Tibial artery (tissue), 4 donors: Measurements from ENCODE around the gene ZMAT2.

Experiments used
- DNase-seq, 2 donors: peaks; one replicate each; pipeline ENCODE4 v3.0.0-alpha.2; 2019
- H3K27ac ChIP-seq, 2 donors: fragments of 200-600 bp; sonication (generic) in 1 of 2; 1 replicate in 1 of 2; 2 replicates in 1 of 2; pipeline ENCODE4 v1.5.1; 2018 to 2019; ENCODE audit warnings: mild to moderate bottlenecking in 1 of 2
- H3K27me3 ChIP-seq, 2 donors: fragments of 200-600 bp; sonication (generic) in 1 of 2; one replicate each; pipeline versions ENCODE4 v1.5.1 to v1.6.0; 2016 to 2019
- H3K36me3 ChIP-seq, 3 donors: fragments of 200-600 bp; sonication (generic) in 2 of 3; one replicate each; pipeline ENCODE4 v1.5.1; 2016 to 2019; ENCODE audit warnings: mild to moderate bottlenecking in 2 of 3
- H3K4me1 ChIP-seq, 4 donors: fragments of 200-600 bp; sonication (generic) in 2 of 4; 1 replicate in 3 of 4; 2 replicates in 1 of 4; pipeline ENCODE4 v1.5.1; 2016 to 2019
- H3K4me3 ChIP-seq, 2 donors: fragments of 200-600 bp; sonication (generic) in 1 of 2; 1 replicate in 1 of 2; 2 replicates in 1 of 2; pipeline ENCODE4 v1.5.1; 2018 to 2019; ENCODE audit warnings: mild to moderate bottlenecking in 2 of 2
- H3K9me3 ChIP-seq, 3 donors: fragments of 200-600 bp; sonication (generic) in 1 of 3; one replicate each; pipeline ENCODE4 v1.5.1; 2016 to 2019
- CTCF ChIP-seq, 2 experiments: fragments of 200-600 bp in 1 of 2; fragments of 450-650 bp in 1 of 2; IDR thresholded peaks; one replicate each; pipeline ENCODE4 v1.5.1; 2017 to 2019; ENCODE audit warnings: antibody characterized with exemption in 2 of 2, mild to moderate bottlenecking in 1 of 2, moderate library complexity in 1 of 2
- intact Hi-C: fragments of 100-400 bp; cut with DNase I; formaldehyde crosslinking; loops from one replicate; pipeline ENCODE4 v1.15.0; 2023; ENCODE audit warnings: low total_unique reads

Gene ZMAT2

DNA sequence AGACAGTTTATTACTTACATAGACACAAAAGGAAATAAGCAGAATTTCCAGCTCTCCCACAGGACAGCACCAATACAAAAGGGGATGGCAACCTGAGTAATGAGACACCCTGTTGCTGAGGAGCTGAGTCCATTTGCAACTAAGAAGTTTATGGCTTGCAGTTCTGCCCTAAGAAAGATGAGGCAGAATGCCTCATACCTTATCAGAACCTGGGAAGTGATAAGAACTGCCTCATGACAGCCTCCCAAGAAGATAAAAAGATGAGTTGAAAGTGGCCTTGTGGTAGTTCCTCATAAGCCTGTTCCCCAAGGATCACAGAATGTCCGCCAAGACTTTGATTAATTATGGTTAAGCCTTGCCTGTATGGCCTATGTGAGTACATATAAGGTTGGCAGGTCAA, 41.7 kb downstream of the ZMAT2 start:
- Histone ChIP-seq H3K36me3 (no peaks in the 10 kb centered on the region), H3K4me3 (no peak overlapping the region), H3K27ac (no peak overlapping the region), H3K9me3 (peaks cover 0 to 5% (median 0%) of the 10 kb centered on the region in 3 donors), H3K4me1 (no peaks in the 10 kb centered on the region), H3K27me3 (peaks cover 0 to 5% of the 10 kb centered on the region in 2 donors)
- DNase-seq = no peak
- intact Hi-C loops = no loop called here
- no peak for TF ChIP-seq CTCF (IDR thresholded peaks at IDR 0.05)

DNA sequence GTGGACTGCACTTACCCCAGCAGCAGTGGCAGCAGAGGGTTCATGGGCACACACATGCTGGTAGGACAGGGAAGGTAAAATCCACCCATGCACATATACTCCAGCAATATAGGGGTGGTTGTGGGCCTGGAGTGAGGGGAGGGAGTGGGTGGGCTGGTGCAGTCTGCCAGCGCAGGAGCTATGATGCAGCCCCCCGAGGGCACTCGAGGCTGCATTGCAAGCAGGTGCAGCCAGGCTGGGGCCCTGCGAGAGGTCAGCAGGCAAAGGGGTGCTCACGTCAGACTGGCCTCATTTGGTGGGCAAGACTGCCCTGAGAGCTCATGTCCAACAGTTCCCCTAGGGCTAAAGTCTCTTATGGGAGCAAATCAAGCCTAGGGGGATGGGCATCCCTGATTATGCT, 53.3 kb downstream of the ZMAT2 start:
- no peak for TF ChIP-seq CTCF (IDR thresholded peaks at IDR 0.05)
- Histone ChIP-seq H3K36me3 (peaks cover 0 to 3% (median 0%) of the 10 kb centered on the region in 3 donors), H3K4me1 (no peaks in the 10 kb centered on the region), H3K4me3 (no peak overlapping the region), H3K27me3 (no peaks in the 10 kb centered on the region), H3K9me3 (peaks cover 0 to 62% (median 48%) of the 10 kb centered on the region in 3 donors), H3K27ac (no peak overlapping the region)
- DNase-seq = no peak
- intact Hi-C loops = no loop called here
